Mesenchymal stem cell (in vitro differentiated cells and primary cell): ENCODE results near the gene SIN3B. TPM values are rescaled to one million over a fixed set of nuclear protein-coding genes. Genes with fewer than 3 reads are reported as not detected.

ENCODE experiments used
- DNase-seq: peaks from one replicate; pipeline ENCODE4 v3.0.0-alpha.2; 2013
- H2AFZ ChIP-seq: one replicate; pipeline ENCODE4 v1.6.1; 2013; ENCODE audit warnings: low read depth, mild to moderate bottlenecking, control low read depth, inconsistent platforms, low read length, moderate library complexity
- H2AK5ac ChIP-seq: 2 replicates; pipeline ENCODE4 v1.6.1; 2013; ENCODE audit warnings: low read length, moderate library complexity, mild to moderate bottlenecking, inconsistent platforms; ENCODE audit not compliant: severe bottlenecking
- H2BK120ac ChIP-seq: one replicate; pipeline ENCODE4 v1.6.1; 2013; ENCODE audit warnings: low read depth, mild to moderate bottlenecking, inconsistent platforms, low read length, moderate library complexity
- H2BK12ac ChIP-seq, 2 experiments: one replicate each; pipeline ENCODE4 v1.6.1; 2013; ENCODE audit warnings: inconsistent platforms in 2 of 2, low read length in 2 of 2, mild to moderate bottlenecking in 2 of 2, moderate library complexity in 2 of 2, control low read depth in 1 of 2
- H2BK15ac ChIP-seq: one replicate; pipeline ENCODE4 v1.6.1; 2013; ENCODE audit warnings: mild to moderate bottlenecking, low read depth, inconsistent platforms; ENCODE audit not compliant: poor library complexity, severe bottlenecking
- H2BK5ac ChIP-seq: 2 replicates; pipeline ENCODE4 v1.6.1; 2013; ENCODE audit warnings: low read depth, mild to moderate bottlenecking, low read length, control low read depth, inconsistent platforms; ENCODE audit not compliant: poor library complexity, severe bottlenecking
- H3K14ac ChIP-seq, 2 experiments: one replicate each; pipeline ENCODE4 v1.6.1; 2013; ENCODE audit warnings: inconsistent platforms in 2 of 2, low read length in 2 of 2, control low read depth in 1 of 2, mild to moderate bottlenecking in 1 of 2, moderate library complexity in 1 of 2
- H3K18ac ChIP-seq, 2 experiments: one replicate each; pipeline ENCODE4 v1.6.1; 2013; ENCODE audit warnings: inconsistent platforms in 2 of 2, low read length in 2 of 2, control low read depth in 1 of 2, low read depth in 1 of 2, mild to moderate bottlenecking in 1 of 2
- H3K23ac ChIP-seq, 2 experiments: one replicate each; pipeline ENCODE4 v1.6.1; 2013; ENCODE audit warnings: inconsistent platforms in 2 of 2, low read length in 2 of 2, mild to moderate bottlenecking in 2 of 2, moderate library complexity in 2 of 2, control low read depth in 1 of 2
- H3K27ac ChIP-seq: 2 replicates; pipeline ENCODE4 v1.5.1; 2013; ENCODE audit warnings: mild to moderate bottlenecking, moderate library complexity, low read length, control low read depth, inconsistent platforms; ENCODE audit not compliant: poor library complexity, severe bottlenecking
- H3K27me3 ChIP-seq, 2 experiments: 2 replicates each; pipeline versions ENCODE4 v1.6.1 to v1.7.0; 2013; ENCODE audit warnings: low read length in 2 of 2, mild to moderate bottlenecking in 2 of 2, moderate library complexity in 2 of 2, control low read depth in 1 of 2, inconsistent platforms in 1 of 2; ENCODE audit not compliant: control insufficient read depth in 1 of 2, insufficient read depth in 1 of 2
- H3K36me3 ChIP-seq, 2 experiments: 2 replicates each; pipeline versions ENCODE4 v1.6.1 to v1.7.0; 2013; ENCODE audit warnings: low read length in 2 of 2, control low read depth in 1 of 2, inconsistent platforms in 1 of 2, low read depth in 1 of 2, mild to moderate bottlenecking in 1 of 2; ENCODE audit not compliant: insufficient read depth in 2 of 2, control insufficient read depth in 1 of 2
- H3K4ac ChIP-seq, 2 experiments: one replicate each; pipeline ENCODE4 v1.6.1; 2013; ENCODE audit warnings: inconsistent platforms in 2 of 2, low read length in 2 of 2, mild to moderate bottlenecking in 2 of 2, moderate library complexity in 2 of 2, control low read depth in 1 of 2, low read depth in 1 of 2
- H3K4me1 ChIP-seq: 2 replicates; pipeline ENCODE4 v1.6.1; 2013; ENCODE audit warnings: low read depth, low read length, control low read depth; ENCODE audit not compliant: control insufficient read depth, insufficient read depth
- H3K4me2 ChIP-seq: 2 replicates; pipeline ENCODE4 v1.6.1; 2013; ENCODE audit warnings: low read length, mild to moderate bottlenecking, inconsistent platforms; ENCODE audit not compliant: poor library complexity, severe bottlenecking
- H3K4me3 ChIP-seq, 2 experiments: 2 replicates each; pipeline versions ENCODE4 v1.5.1 to v1.7.0; 2013; ENCODE audit warnings: low read length in 2 of 2, mild to moderate bottlenecking in 2 of 2, control low read depth in 1 of 2, low read depth in 1 of 2; ENCODE audit not compliant: insufficient read depth in 1 of 2
- H3K79me1 ChIP-seq: replicated peaks from 2 replicates; pipeline ENCODE4 v1.6.1; 2013; ENCODE audit warnings: mild to moderate bottlenecking, control low read depth, low read length, inconsistent platforms; ENCODE audit not compliant: poor library complexity, severe bottlenecking
- H3K9ac ChIP-seq: 2 replicates; pipeline ENCODE4 v1.7.0; 2013; ENCODE audit warnings: mild to moderate bottlenecking, low read length, moderate library complexity
- H3K9me3 ChIP-seq: 2 replicates; pipeline ENCODE4 v1.7.0; 2013; ENCODE audit warnings: mild to moderate bottlenecking, low read length; ENCODE audit not compliant: control insufficient read depth
- H4K8ac ChIP-seq: one replicate; pipeline ENCODE4 v1.6.1; 2013; ENCODE audit warnings: inconsistent platforms, mild to moderate bottlenecking, low read length, moderate library complexity
- H4K91ac ChIP-seq: one replicate; pipeline ENCODE4 v1.6.1; 2013; ENCODE audit warnings: mild to moderate bottlenecking, low read length, inconsistent platforms
- WGBS: methylation state at CpG from one replicate; pipeline ENCODE4 v1.1.7; 2013; ENCODE audit warnings: mixed read lengths; 5-methylcytosine and 5-hydroxymethylcytosine counted together
- small RNA-seq: library from polyadenylated mRNA; stranded (forward); fragments of <200 nt; extraction: miRNeasy Mini kit (QIAGEN cat#:217004); gene quantifications from one replicate; pipeline ENCODE3, GENCODE V24; 2013; ENCODE audit warnings: low read depth

Gene SIN3B

DNA sequence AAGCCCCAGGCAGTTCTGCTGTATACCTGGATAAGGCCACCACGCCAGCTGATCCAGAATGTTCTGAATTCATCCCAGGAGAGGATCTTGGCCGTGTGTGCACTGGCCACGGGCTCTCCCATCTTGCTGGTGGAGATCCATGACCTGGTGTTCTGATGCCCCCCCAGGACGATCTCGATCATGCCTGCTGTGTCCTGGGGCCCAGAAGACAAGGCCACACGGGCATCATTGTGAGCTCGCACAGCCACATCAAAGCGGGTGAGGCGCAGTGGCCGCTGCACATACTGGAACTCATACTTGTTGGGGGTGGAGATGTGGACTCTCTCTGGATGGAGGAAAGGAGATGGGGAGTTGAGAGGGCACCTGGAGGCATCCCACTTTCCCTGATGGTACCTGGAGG lies 99.7 kb downstream of the SIN3B start:
- Histone ChIP-seq H3K23ac (no peak overlapping the region), H2AK5ac (no peak overlapping the region), H2BK120ac (no peak overlapping the region), H2BK5ac (no peak overlapping the region), H3K27ac (no peak overlapping the region), H4K91ac (no peak overlapping the region), H4K8ac (no peak overlapping the region), H3K4me3 (no peak overlapping the region), H2BK12ac (no peak overlapping the region), H3K4ac (no peak overlapping the region), H3K36me3 (no peaks in the 10 kb centered on the region), H3K18ac (no peak overlapping the region), H3K4me1 (no peaks in the 10 kb centered on the region), H2BK15ac (no peak overlapping the region), H2AFZ (no peak overlapping the region), H3K9ac (no peak overlapping the region), H3K79me1 (no peaks in the 10 kb centered on the region), H3K9me3 (peaks cover 14% of the 10 kb centered on the region), H3K4me2 (no peak overlapping the region), H3K27me3 (peaks cover 0 to 11% of the 10 kb centered on the region in 2 experiments), H3K14ac (no peak overlapping the region)
- WGBS: 87% methylated on average over 10 of the region's 10 CpGs
- no peak for DNase-seq

Small RNA genes lying within 50 kb of the gene (small RNA-seq; reads per million reads assigned to genes)
- gene AC008737.3: not detected
- not detected for gene RN7SL823P
- not detected for gene RN7SL835P
